Panc1 (cell line): ENCODE data around the gene NAPG. TPM values are rescaled to one million over a fixed set of nuclear protein-coding genes. Genes with fewer than 3 reads are reported as not detected.

Experiments
- ATAC-seq: fragments of 200-7000 bp; cut with Tn5 transposase; 2 replicates; pipeline ENCODE4 v1.9.1; 2020; ENCODE audit warnings: mild to moderate bottlenecking, moderate library complexity
- BruUV-seq: library from RNA; stranded (reverse); fragments of 400-500 nt; replicated peaks from 2 replicates; lab custom pipeline; 2021; lab: Mats Ljungman, UMichigan
- CTCF ChIA-PET: fragments of 300-600 bp; sonication (Branson Sonifier 250); formaldehyde crosslinking; loops from one replicate; lab custom pipeline; 2022; ENCODE audit warnings: antibody characterized with exemption; lab: Charles Lee
- POLR2A ChIA-PET: fragments of 300-600 bp; sonication (Branson Sonifier 250); formaldehyde crosslinking; loops from one replicate; lab custom pipeline; 2022; ENCODE audit warnings: antibody characterized with exemption; lab: Charles Lee
- DNase-seq: peaks from one replicate; pipeline ENCODE4 v3.0.0-alpha.2; 2010; ENCODE audit warnings: low read depth, low spot score
- H3K27ac ChIP-seq: 2 replicates; pipeline ENCODE4 v1.5.1; 2011; ENCODE audit warnings: mild to moderate bottlenecking, low read length, inconsistent platforms
- H3K27me3 ChIP-seq: fragments of 200-500 bp; sonication (Bioruptor generic); 2 replicates; pipeline ENCODE4 v1.6.0; 2014; ENCODE audit warnings: low read length, inconsistent platforms; ENCODE audit not compliant: control insufficient read depth, insufficient read depth
- H3K36me3 ChIP-seq: fragments of 200-500 bp; sonication (Bioruptor generic); 2 replicates; pipeline ENCODE4 v1.5.1; 2014; ENCODE audit warnings: inconsistent platforms, mild to moderate bottlenecking, low read length, moderate library complexity; ENCODE audit not compliant: control insufficient read depth, insufficient read depth
- H3K4me1 ChIP-seq: 2 replicates; pipeline ENCODE4 v1.5.1; 2011; ENCODE audit warnings: inconsistent platforms, mild to moderate bottlenecking, low read length, moderate library complexity; ENCODE audit not compliant: control insufficient read depth, insufficient read depth
- H3K4me3 ChIP-seq, 2 experiments: 2 replicates each; pipeline ENCODE4 v1.5.1; 2011 to 2012; ENCODE audit warnings: low read depth in 2 of 2, low read length in 2 of 2, mild to moderate bottlenecking in 2 of 2, inconsistent platforms in 1 of 2, moderate library complexity in 1 of 2
- H3K9me3 ChIP-seq: fragments of 200-500 bp; sonication (Bioruptor generic); 2 replicates; pipeline ENCODE4 v1.5.1; 2014; ENCODE audit warnings: low read depth, mild to moderate bottlenecking, inconsistent platforms, low read length, moderate library complexity; ENCODE audit not compliant: control insufficient read depth, insufficient read depth
- CTCF ChIP-seq: fragments of 450-650 bp; IDR thresholded peaks from 2 replicates; pipeline ENCODE4 v1.5.1; 2017; ENCODE audit warnings: mild to moderate bottlenecking
- POLR2AphosphoS5 ChIP-seq: IDR thresholded peaks from 2 replicates; pipeline ENCODE4 v1.6.1; 2012; ENCODE audit warnings: mild to moderate bottlenecking, low read depth, low read length, moderate library complexity
- REST ChIP-seq, 2 experiments: IDR thresholded peaks; 2 replicates each; pipeline ENCODE4 v1.6.1; 2011 to 2012; ENCODE audit warnings: low read depth in 2 of 2, control low read depth in 1 of 2, low read length in 1 of 2, mild to moderate bottlenecking in 1 of 2, moderate library complexity in 1 of 2; ENCODE audit not compliant: insufficient read depth in 1 of 2
- TCF7L2 ChIP-seq: IDR thresholded peaks from 2 replicates; pipeline ENCODE4 v1.6.1; 2011; ENCODE audit warnings: mild to moderate bottlenecking, low read depth, low read length, inconsistent platforms
- in situ Hi-C: cut with HindIII; loops from 2 replicates; pipeline ENCODE4 v1.10.0; 2016; ENCODE audit warnings: low sequenced_read_pairs, low pct_unique_long_range_greater_than_20kb
- intact Hi-C: fragments of 100-400 bp; cut with micrococcal nuclease; formaldehyde crosslinking; loops from one replicate; pipeline ENCODE4 v1.10.0; 2022; ENCODE audit not compliant: unreplicated experiment
- total RNA-seq: library from RNA; stranded (reverse); gene quantifications from one replicate; pipeline ENCODE4 v1.2.1, GENCODE V29; 2021; ENCODE audit not compliant: unreplicated experiment

Gene NAPG
- total RNA-seq, 1 experiment from 2014 or later, result 27.8 TPM

- Histone ChIP-seq H3K36me3 (no peaks in the 10 kb centered on the region), H3K4me1 (no peaks in the 10 kb centered on the region), H3K9me3 (no peaks in the 10 kb centered on the region), H3K4me3 (no peak overlapping the region), H3K27me3 (no peaks in the 10 kb centered on the region), H3K27ac (no peak overlapping the region)
- ATAC-seq (no peak), DNase-seq (no peak)
- ChIA-PET POLR2A (no interaction called here), CTCF (no interaction called here)
- BruUV-seq, result no TSS peak
- TF ChIP-seq REST (IDR thresholded peaks at IDR 0.05; ENCODE audit: insufficient read depth in 1 of 2, low read depth in 2 of 2, low read length in 1 of 2), result no peak
- TF ChIP-seq POLR2AphosphoS5, result no peak
- no peak for TF ChIP-seq TCF7L2
- in situ Hi-C loops, result no loop called here
- intact Hi-C loops, result no loop called here
Observed at GRCh38 chr18:10580215-10580614, 54.4 kb downstream of the NAPG start.

GRCh38 chr18:10585260-10585659 is 59.4 kb downstream of the NAPG start:
- no TSS peak for BruUV-seq
- in situ Hi-C loops (no loop called here), intact Hi-C loops (no loop called here)
- TF ChIP-seq REST (IDR thresholded peaks at IDR 0.05; ENCODE audit: insufficient read depth in 1 of 2, low read depth in 2 of 2, low read length in 1 of 2), result no peak
- no peak for TF ChIP-seq CTCF
- H3K4me1 ChIP-seq, result no peaks in the 10 kb centered on the region
- H3K27ac ChIP-seq, result no peak overlapping the region
- ATAC-seq (no peak), DNase-seq (no peak)
- POLR2A ChIA-PET, result no interaction called here
- no peaks in the 10 kb centered on the region for H3K36me3 ChIP-seq
- no peaks in the 10 kb centered on the region for H3K9me3 ChIP-seq
- no peaks in the 10 kb centered on the region for H3K27me3 ChIP-seq
- H3K4me3 ChIP-seq, result no peak overlapping the region
- CTCF ChIA-PET, result no interaction called here
